GM21515 (cell line): Measurements from ENCODE around the gene KAT8.

ENCODE experiments used
- ATAC-seq: cut with Tn5 transposase; IDR thresholded peaks from one replicate; pipeline ENCODE4 v1.9.1; 2021; ENCODE audit not compliant: unreplicated experiment

The KAT8 gene

DNA sequence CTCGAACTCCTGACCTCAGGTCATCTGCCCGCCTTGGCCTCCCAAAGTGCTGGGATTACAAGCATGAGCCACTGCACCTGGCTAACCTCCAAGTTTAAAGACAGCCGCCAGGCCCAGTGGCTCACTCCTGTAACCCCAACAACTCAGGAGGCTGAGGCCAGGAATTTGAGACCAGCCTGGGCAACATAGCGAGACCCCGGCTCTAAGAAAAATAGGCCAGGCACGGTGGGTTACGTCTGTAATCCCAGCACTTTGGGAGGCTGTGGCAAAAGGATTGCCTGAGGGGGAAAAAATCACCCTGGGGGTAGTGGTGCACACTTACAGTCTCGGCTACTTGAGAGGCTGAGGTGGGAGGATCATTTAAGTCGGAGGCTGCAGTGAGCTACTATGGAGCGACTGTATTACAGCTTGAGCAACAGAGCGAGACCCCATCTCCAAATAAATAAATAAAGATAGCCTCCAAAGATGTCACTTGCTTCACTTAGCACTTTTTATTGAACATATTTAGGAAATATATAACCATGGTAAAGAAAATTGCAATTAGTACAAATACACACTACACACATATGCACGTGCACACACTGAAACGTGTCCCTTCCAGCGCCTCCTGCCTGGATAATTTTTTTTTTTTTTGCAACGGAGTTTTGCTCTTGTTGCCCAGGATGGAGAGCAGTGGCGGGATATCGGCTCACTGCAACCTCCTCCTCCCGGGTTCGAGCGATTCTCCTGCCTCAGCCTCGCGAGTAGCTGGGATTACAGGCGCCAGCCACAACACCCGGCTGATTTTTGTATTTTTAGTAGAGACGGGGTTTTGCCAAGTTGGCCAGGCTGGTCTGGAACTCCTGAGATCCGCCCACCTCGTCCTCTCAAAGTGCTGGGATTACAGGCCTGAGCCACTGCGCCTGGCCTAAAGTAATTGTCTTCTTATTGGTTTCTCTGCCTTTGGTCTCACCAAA lies 10.7 kb upstream of the KAT8 start:
- no peak for ATAC-seq

- peak; percentile 48 for ATAC-seq
Measured at GRCh38 chr16:31107465-31107867, 10.0 kb upstream of the KAT8 start.

- peak; percentile 75 for ATAC-seq
Measured at GRCh38 chr16:31108035-31108793, 9.2 kb upstream of the KAT8 start, which contains the start of gene BCKDK. BCKDK (plus strand) TSS chr16:31108386; CDS start chr16:31109224, 838 bp downstream.

- no peak for ATAC-seq
Measured at GRCh38 chr16:31108794-31109558, 8.5 kb upstream of the KAT8 start.

DNA sequence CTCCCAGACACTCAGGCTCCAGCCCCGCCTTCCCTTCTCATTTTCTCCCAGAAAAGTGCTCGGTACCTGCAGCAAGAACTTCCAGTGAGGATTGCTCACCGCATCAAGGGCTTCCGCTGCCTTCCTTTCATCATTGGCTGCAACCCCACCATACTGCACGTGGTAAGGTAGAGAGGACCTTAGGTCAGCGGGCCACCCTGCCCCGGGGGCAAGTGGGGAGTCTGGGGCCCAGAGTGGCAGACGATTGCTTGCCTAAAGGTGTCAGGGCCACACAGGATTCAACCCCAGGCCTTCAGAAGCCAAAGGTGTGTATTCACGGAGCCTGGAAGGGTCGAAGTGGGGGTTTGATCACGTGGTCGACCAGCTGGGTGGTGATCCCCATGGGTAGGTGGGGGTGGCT lies 7.8 kb upstream of the KAT8 start:
- ATAC-seq, result no peak

DNA sequence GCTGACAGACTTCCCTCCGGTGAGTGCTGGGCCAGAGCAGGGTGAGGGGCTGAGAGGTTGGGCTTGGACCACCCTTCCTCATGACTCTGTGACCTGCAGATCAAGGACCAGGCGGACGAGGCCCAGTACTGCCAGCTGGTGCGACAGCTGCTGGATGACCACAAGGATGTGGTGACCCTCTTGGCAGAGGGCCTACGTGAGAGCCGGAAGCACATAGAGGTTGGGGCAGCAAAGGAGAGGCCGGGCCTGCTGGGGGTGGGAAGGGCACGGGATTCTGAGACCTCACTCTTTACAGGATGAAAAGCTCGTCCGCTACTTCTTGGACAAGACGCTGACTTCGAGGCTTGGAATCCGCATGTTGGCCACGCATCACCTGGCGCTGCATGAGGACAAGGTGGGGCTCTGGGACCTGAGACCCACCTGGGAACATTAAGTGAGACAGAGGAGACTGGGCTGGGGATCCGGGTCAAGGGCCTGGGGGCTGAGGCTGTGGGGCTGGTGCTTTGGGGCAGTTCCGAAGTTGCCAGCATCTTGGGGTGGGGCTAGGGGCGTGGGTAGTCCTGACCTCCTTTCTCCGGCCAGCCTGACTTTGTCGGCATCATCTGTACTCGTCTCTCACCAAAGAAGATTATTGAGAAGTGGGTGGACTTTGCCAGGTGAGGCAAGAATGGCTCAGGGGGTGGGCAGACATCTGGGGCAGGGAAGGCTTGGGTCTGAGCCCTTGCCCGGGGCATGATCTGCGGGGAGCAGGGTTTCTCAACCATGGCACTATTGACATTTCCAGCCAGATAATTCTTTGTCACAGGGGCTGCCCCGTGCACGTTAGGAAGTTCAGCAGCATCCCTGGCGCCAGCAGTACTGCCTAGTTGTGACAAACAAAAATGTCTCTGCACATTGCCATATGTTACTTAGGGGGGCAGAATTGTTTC lies 7.1 kb upstream of the KAT8 start:
- no peak for ATAC-seq

- no peak for ATAC-seq
Measured at GRCh38 chr16:31111881-31112466, 5.5 kb upstream of the KAT8 start.

DNA sequence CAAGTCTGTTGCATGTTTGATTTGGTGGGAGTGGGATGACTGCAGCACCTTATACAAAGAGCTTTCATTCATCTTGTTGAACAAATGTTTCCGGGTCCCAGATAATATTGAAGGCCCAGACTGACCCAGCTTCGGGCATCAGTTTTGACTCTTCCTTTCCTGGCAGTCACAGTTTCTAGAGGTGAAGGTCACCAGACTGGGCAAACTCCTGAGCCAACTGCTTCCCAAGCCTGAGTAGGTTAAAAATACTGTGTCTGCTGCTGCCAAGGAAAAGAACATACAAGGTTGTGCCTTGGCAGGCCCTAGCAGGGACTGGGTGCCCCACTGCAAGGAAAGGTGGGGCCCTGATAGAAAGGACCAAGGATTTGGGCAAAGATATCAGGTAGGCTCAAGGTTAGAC lies 4.8 kb upstream of the KAT8 start:
- no peak for ATAC-seq

DNA sequence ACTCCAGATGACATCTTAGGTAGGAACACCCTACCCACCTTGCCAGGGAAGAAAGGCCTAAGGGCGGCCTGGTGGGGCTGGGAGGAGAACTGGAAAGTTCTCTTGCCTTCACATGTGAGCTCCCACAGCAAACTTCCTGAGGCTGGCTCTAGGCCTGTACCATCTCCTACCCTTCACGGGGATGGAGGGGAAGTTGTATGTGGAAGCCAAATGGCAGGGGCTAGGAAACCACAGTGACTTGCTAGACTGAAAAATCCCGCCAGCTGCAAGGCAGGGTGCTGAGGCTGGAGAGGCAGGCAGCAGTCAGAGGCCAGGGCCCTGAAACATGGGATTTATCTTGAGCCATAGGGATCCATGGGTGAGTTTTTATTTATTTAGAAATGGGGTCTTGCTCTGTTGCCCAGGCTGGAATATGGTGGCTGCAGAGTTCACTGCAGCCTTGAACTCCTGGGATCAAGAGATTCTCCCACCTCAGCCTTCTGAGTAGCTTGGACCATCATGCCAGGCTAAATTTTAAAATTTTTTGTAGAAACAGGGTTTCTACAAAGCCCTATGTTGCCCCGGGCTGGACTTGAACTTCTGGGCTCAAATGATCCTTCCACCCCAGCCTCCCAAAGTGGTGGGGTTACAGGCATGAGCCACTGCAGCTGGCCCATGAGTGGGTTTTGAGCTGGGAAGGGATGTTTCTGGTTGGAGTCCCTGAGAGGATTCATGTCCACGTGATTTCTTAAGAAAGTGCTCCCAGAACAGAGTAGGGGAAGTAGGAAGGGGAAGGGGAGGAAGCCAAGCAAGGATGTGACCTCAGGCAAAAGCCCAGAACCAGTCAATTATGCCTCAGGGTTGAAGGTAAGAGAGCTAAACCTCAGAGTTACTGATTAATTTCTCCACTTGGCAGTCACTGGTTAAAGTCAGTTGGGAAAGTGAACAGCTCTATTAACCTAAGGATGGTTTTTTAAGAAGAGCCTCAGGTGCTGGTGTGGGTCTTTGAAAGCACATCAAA lies 4.0 kb upstream of the KAT8 start:
- no peak for ATAC-seq

GRCh38 chr16:31114468-31114867 lies 3.0 kb upstream of the KAT8 start:
- ATAC-seq, result no peak

- no peak for ATAC-seq
Measured at GRCh38 chr16:31118223-31119155, 1.0 kb downstream of the KAT8 start.

- no peak for ATAC-seq
Measured at GRCh38 chr16:31120129-31120528, 2.7 kb downstream of the KAT8 start.

DNA sequence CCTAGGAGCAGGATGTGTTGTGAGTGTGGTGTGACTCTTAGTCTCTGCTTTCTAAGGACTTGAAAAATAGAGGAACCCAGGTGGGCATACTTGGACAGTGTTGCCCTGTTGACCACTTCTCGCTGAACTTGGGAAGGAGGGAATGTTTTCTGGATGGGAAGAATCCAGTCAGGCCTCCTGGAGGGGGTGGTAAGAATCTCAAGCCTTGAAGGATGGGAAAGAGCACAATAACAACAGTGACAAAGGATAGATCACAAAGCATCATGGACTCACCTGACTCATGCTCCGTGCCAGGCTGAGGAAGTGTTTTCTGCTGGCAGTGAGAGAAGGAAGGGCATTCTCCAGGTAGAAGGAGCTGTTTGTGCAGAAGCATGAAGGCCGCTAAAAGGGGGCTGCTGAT lies 8.4 kb downstream of the KAT8 start:
- ATAC-seq, result no peak

DNA sequence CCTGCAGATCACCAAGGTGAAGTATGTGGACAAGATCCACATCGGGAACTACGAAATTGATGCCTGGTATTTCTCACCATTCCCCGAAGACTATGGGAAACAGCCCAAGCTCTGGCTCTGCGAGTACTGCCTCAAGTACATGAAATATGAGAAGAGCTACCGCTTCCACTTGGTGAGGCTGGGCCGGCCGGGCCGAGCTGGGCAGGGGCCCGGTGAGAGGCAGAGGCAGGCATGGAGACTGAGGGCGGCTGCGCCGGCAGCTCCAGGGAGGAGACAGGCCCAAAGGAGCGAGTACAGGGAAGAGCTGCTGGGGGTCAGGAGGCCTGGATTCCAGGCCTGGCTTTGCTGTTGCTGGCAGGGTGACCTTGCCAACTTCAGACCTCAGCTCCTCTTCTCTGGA lies 9.7 kb downstream of the KAT8 start:
- ATAC-seq, result no peak

DNA sequence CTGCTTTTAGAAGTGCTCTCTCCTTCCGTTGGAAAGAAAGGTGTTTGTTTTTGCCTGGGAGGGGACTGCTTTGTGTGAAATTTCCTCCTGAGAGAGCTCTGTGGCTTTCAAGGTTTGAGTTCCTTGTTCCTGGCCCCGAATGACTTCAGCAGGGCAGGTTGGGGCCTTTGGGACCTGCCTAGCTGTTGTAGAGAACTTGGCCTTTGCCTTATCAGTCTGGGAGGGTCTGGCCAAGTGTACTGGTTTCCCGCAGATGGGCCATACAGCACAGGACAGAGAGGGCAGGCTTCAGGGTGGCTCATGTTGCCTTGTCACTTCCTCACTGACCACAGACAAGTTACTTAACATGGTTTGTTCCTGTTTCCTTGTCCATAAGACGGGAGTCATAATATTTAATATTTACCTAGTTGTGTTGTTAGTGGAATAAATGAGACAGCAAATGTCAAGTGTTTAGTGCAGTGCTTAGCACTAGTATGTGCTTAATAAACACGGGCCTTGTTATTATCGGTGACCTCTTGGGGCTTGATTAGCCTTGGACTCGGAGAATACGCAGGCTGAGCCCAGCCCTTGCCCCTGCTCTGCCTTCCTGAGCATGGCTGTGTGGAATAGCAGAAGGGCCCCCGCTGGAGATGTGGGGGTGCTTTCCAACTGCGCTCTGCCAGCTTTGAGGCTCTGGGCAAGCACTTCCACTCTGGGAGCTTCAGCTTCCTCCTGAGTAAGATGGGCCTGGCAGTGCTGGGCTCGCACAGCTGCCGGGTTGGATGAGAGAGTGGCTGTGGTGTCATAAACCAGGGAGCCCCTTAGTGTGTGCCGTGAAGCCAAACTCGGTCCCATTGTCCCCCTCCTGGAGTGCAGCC lies 11.5 kb downstream of the KAT8 start:
- ATAC-seq, result no peak

GRCh38 chr16:31129568-31130335 lies 12.3 kb downstream of the KAT8 start:
- ATAC-seq, result no peak
